K562 (cell line): ENCODE measurements around the gene SLC29A3. TPM values are rescaled to one million over a fixed set of nuclear protein-coding genes. Genes with fewer than 3 reads are reported as not detected.

Source experiments
- BACH1 ChIP-seq: fragments of 200-800 bp; sonication (Bioruptor generic); IDR thresholded peaks from 2 replicates; pipeline ENCODE4 v1.6.1; 2016; ENCODE audit warnings: missing genetic modification characterization, missing compliant biosample characterization
- CAMTA2 ChIP-seq: fragments of 250-450 bp; sonication (Bioruptor Pico); conservative IDR thresholded peaks from 2 replicates; pipeline ENCODE4 v1.5.1; 2022
- EP300 ChIP-seq: IDR thresholded peaks from 2 replicates; pipeline ENCODE4 v1.6.1; 2012; ENCODE audit warnings: low read length, improper control_type of control experiment
- MAFG ChIP-seq: fragments of 450-650 bp; conservative IDR thresholded peaks from 2 replicates; pipeline ENCODE4 v1.6.1; 2016; ENCODE audit warnings: missing genetic modification characterization, missing compliant biosample characterization
- MEF2A ChIP-seq: IDR thresholded peaks from 2 replicates; pipeline ENCODE4 v1.6.1; 2011; ENCODE audit warnings: low read depth, mild to moderate bottlenecking, low read length, moderate library complexity; ENCODE audit not compliant: control insufficient read depth
- NEUROD1 ChIP-seq: fragments of 150-350 bp; IDR thresholded peaks from 2 replicates; pipeline ENCODE4 v1.6.1; 2014; ENCODE audit warnings: borderline replicate concordance, low read length, low read depth; ENCODE audit not compliant: partially characterized antibody
- NFE2L1 ChIP-seq: fragments of 450-650 bp; IDR thresholded peaks from 2 replicates; pipeline ENCODE4 v1.6.1; 2016; ENCODE audit warnings: missing genetic modification characterization, low read depth, mild to moderate bottlenecking, missing compliant biosample characterization, moderate library complexity, borderline replicate concordance
- NONO ChIP-seq, 2 experiments: fragments of 200-400 bp in 1 of 2; fragments of 450-650 bp in 1 of 2; formaldehyde crosslinking in 1 of 2; IDR thresholded peaks; 2 replicates each; pipeline ENCODE4 v1.6.1; 2017; ENCODE audit warnings: low read depth in 2 of 2, mild to moderate bottlenecking in 2 of 2, moderate library complexity in 2 of 2, low read length in 1 of 2
- PHB ChIP-seq: fragments of 250-450 bp; sonication (Bioruptor Pico); IDR thresholded peaks from 2 replicates; pipeline ENCODE4 v1.5.0; 2021
- SAFB2 ChIP-seq: fragments of 200-400 bp; formaldehyde crosslinking; IDR thresholded peaks from 2 replicates; pipeline ENCODE4 v1.6.1; 2018; ENCODE audit warnings: borderline replicate concordance, low read length, low read depth, moderate library complexity; ENCODE audit not compliant: severe bottlenecking
- TAF7 ChIP-seq: fragments of 450-650 bp; IDR thresholded peaks from 2 replicates; pipeline ENCODE4 v1.6.1; 2016; ENCODE audit warnings: missing genetic modification characterization, missing compliant biosample characterization
- TEAD4 ChIP-seq, 2 experiments: sonication (generic) in 1 of 2; formaldehyde crosslinking in 1 of 2; IDR thresholded peaks; 2 replicates each; pipeline versions ENCODE4 v1.6.1 to v1.8.0; 2012 to 2022; ENCODE audit warnings: borderline replicate concordance in 1 of 2, inconsistent platforms in 1 of 2, low read length in 1 of 2, mild to moderate bottlenecking in 1 of 2, missing genetic modification reagents in 1 of 2
- polyA plus RNA-seq, 8 experiments: library from polyadenylated mRNA; depleted of rRNA in 4 of 8; stranded (reverse) in 5 of 8; unstranded in 3 of 8; fragments of >200 nt; fragmentation: Nextera tagmentation in 2 of 8; fragmentation: Illumina TruSeq in 1 of 8; extraction: Ambion mirVana in 2 of 8; extraction: Trizol in 1 of 8; gene quantifications; 2 replicates each; pipeline versions ENCODE4 v1.2.1 to v1.2.3, GENCODE V29; 2011 to 2014; ENCODE audit warnings: inconsistent platforms in 1 of 8, missing spikeins in 1 of 8
- total RNA-seq, 7 experiments: library from RNA; depleted of rRNA in 6 of 7; stranded (reverse); fragments of >200 nt in 6 of 7; fragmentation: Illumina TruSeq in 2 of 7; extraction: Trizol in 2 of 7; gene quantifications; 2 replicates each; pipeline versions ENCODE4 v1.2.1 to v1.2.3, GENCODE V29; 2011 to 2021; ENCODE audit warnings: low replicate concordance in 1 of 7
- TF ChIP-seq, protein P1 (sequence below): conservative IDR thresholded peaks from 2 replicates; pipeline ENCODE4 v1.6.1; 2011; ENCODE audit warnings: low read depth, mild to moderate bottlenecking, low read length; ENCODE audit not compliant: control insufficient read depth
- TF ChIP-seq, protein P2 (sequence below), 2 experiments: fragments of 450-650 bp in 1 of 2; sonication (generic) in 1 of 2; formaldehyde crosslinking in 1 of 2; IDR thresholded peaks; 2 replicates each; pipeline versions ENCODE4 v1.7.1 to v1.9.0; 2016 to 2022; ENCODE audit warnings: inconsistent platforms in 1 of 2, mild to moderate bottlenecking in 1 of 2, missing genetic modification reagents in 1 of 2

SLC29A3 gene
- total and polyA plus RNA-seq, 9 of the 15 experiments (the other 6 are each of a cell fraction or from before 2014, with no cell fraction given): 2.1 to 10.7 (median 4.6) TPM

DNA sequence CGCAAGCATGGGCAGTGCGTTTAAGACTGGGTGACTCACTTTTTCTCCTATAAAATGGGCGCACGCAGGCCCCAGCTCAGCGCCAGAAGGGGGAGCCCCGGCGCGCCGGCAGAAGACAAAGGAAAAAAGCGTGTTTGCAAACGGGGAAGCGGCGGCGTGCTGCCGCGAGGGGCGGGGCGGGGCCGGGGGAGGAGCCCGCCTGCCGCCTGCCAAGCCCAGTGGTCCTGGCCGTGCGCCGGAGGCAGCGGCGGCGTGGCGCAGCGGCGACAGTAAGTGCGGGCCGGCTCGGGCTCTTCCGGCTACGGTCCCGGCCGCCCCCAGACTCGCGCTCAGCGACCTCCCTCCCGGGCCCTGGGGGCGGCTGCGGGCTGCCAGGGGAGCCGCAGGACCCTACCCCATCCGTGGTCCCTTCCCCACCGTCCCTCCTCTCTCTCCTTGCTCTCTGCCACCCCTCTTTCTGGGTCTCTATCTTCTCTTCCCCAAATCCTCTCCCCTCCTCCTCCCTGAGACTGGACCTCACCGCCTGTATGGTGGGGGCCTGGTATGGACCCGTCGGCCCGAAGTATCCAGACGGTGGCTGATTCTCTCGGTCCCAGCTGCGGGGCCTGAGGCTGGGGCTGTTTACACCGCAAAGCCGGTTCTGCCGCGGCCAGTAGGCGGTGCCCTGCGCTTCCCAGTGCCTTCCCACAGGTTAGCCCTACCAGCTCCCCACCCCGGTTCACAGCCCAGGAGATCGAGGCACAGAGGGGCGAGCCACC lies at the start of gene SLC29A3 (continued):
- TF ChIP-seq SAFB2 (no peak), NFE2L1 (no peak), MAFG (no peak), BACH1 (tag) (no peak), NONO (IDR thresholded peaks at IDR 0.05; ENCODE audit: low read depth in 2 of 2, low read length in 1 of 2) (peak; percentile 53 to 58; a peak in 1 of 4 replicates), CAMTA2 (CRISPR knock-in tag) (no peak), TEAD4 (IDR thresholded peaks at IDR 0.05; ENCODE audit: low read length) (peak; percentile 25; the same call in 1 of the 2 replicates), TEAD4 (CRISPR knock-in tag; IDR thresholded peaks at IDR 0.05; ENCODE audit: borderline replicate concordance) (no peak), MEF2A (no peak), EP300 (no peak), NEUROD1 (no peak), PHB (CRISPR knock-in tag) (no peak), TAF7 (no peak)
- TF ChIP-seq, protein P1, sequence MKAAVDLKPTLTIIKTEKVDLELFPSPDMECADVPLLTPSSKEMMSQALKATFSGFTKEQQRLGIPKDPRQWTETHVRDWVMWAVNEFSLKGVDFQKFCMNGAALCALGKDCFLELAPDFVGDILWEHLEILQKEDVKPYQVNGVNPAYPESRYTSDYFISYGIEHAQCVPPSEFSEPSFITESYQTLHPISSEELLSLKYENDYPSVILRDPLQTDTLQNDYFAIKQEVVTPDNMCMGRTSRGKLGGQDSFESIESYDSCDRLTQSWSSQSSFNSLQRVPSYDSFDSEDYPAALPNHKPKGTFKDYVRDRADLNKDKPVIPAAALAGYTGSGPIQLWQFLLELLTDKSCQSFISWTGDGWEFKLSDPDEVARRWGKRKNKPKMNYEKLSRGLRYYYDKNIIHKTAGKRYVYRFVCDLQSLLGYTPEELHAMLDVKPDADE: peak; percentile 75; the same call in 1 of the 2 replicates
- TF ChIP-seq, protein P2, sequence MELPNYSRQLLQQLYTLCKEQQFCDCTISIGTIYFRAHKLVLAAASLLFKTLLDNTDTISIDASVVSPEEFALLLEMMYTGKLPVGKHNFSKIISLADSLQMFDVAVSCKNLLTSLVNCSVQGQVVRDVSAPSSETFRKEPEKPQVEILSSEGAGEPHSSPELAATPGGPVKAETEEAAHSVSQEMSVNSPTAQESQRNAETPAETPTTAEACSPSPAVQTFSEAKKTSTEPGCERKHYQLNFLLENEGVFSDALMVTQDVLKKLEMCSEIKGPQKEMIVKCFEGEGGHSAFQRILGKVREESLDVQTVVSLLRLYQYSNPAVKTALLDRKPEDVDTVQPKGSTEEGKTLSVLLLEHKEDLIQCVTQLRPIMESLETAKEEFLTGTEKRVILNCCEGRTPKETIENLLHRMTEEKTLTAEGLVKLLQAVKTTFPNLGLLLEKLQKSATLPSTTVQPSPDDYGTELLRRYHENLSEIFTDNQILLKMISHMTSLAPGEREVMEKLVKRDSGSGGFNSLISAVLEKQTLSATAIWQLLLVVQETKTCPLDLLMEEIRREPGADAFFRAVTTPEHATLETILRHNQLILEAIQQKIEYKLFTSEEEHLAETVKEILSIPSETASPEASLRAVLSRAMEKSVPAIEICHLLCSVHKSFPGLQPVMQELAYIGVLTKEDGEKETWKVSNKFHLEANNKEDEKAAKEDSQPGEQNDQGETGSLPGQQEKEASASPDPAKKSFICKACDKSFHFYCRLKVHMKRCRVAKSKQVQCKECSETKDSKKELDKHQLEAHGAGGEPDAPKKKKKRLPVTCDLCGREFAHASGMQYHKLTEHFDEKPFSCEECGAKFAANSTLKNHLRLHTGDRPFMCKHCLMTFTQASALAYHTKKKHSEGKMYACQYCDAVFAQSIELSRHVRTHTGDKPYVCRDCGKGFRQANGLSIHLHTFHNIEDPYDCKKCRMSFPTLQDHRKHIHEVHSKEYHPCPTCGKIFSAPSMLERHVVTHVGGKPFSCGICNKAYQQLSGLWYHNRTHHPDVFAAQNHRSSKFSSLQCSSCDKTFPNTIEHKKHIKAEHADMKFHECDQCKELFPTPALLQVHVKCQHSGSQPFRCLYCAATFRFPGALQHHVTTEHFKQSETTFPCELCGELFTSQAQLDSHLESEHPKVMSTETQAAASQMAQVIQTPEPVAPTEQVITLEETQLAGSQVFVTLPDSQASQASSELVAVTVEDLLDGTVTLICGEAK (IDR thresholded peaks at IDR 0.05): no peak
- TF ChIP-seq, protein P2 (CRISPR knock-in tag; IDR thresholded peaks at IDR 0.05): no peak
